Hippocampal formation (tissue), 2 donors: ENCODE data around the gene PLPPR3.

Experiments
- DNase-seq, 2 donors: peaks; one replicate each; lab custom pipeline; 2025; lab: John Stamatoyannopoulos, UW

PLPPR3 gene

DNA sequence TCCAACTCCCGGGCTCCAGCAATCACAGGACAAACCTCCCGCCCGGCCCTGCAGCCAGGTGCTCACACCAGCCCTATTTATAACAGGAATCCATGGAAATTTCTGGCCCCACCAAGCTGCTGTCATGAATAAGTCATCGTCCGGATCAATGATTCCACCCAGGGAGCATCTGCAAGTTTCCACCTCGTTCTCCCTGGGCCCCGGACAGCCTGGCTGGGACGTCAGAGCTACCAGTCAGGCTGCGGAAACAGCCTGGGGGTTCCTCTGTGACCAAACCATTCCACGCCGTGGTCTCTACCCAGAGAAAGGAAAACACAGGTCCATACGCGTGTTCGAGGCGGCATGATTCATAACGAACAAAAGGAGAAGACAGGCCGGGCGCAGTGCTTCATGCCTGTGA is 45.2 kb downstream of the PLPPR3 start:
- no peak for DNase-seq

DNA sequence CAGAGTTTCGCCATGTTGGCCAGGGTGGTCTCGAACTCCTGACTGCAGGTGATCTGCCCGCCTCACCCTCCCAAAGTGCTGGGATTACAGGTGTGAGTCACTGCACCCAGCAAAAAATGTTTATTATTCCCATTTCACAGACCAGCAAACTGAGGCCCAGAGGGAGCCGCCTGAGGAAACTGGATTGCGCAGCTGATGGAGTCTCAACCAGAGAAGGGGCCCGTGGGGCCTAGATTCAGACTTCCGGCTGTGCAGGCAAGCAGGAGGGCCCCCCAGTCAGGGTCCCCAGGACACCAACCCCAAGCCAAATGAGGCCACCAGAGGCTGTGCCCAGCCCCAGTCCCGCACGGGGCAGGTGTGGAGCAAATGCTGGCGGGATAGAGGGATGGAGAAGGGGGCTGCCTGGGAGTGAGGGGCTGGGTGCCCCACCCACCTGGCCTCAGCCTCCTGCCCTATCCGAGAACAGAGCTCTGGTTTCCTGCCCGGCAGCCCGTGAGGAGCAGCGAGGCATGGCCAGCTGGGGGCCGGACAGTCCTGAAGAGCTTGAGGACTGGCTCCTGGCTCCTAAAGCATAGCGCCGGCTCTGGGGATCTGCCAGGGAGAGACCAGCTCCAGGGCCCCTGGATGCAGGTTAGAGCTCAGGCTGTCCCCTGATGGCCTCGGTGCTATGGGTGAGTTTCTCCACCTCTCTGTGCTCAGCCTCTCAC is 48.9 kb downstream of the PLPPR3 start:
- DNase-seq, result no peak

- no peak for DNase-seq
These were observed 49.7 kb downstream of the PLPPR3 start for GRCh38 chr19:772063-772462.

- no peak for DNase-seq
These were observed 50.4 kb downstream of the PLPPR3 start for GRCh38 chr19:771332-771785.

DNA sequence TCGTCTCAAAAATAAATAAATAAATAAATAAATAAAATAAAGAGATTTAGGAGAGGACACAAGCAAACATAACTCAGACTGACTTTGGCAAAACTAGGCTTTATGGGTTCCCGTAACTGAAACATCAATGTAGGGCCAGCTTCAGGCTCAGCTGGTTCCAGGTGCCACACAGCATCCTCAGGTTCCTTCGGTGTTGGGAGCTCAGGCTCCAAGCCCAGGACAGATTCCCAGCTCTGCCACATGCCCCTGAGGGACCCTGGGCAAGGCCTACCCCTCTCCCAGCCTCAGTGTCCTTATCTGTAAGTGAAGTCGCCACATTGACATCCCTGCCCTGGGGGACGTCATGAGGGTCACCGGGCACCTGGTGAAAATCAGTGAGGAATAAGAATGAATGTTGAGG is 52.1 kb downstream of the PLPPR3 start:
- DNase-seq, result no peak

GRCh38 chr19:768424-768823 is 53.3 kb downstream of the PLPPR3 start:
- no peak for DNase-seq

GRCh38 chr19:765179-765738 is 56.5 kb downstream of the PLPPR3 start:
- DNase-seq, result no peak

DNA sequence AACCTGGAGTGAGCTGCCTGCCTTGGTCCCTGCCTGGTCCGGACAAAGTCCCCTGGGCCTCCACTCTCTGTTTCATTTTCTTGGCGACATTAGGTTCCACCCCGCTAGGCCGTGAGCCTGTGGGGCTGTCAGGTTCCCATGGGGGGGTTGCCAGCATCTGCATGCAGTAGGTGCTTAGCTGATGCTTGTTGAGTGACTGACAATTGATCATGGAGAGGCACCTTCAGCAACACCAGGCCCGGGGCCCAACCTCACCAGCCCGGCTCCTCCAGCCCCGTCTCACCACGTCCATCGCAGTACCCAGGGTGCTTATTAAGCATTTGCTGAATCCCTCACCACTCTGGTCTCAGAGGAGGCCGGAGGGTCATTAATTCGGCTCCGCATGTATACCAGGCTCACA is 57.5 kb downstream of the PLPPR3 start:
- no peak for DNase-seq

- no peak for DNase-seq
These were observed 57.9 kb downstream of the PLPPR3 start for GRCh38 chr19:763869-764268.

- DNase-seq, result no peak
These were observed 58.6 kb downstream of the PLPPR3 start for GRCh38 chr19:763181-763580.
